Astrocyte (in vitro differentiated cells and primary cell): ENCODE measurements around the gene VPS37C. TPM values are rescaled to one million over a fixed set of nuclear protein-coding genes. Genes with fewer than 3 reads are reported as not detected.

ENCODE experiments used
- DNase-seq: peaks from one replicate; pipeline ENCODE4 v3.0.0-alpha.2; 2010; ENCODE audit warnings: low read depth
- FAIRE-seq: peaks from 2 replicates; lab custom pipeline; 2011; peaks lifted over from hg19 to GRCh38; lab: Jason Lieb, UNC
- H2AFZ ChIP-seq: 2 replicates; pipeline ENCODE4 v1.6.0; 2012; ENCODE audit warnings: low read depth, low read length, inconsistent platforms
- H3K27ac ChIP-seq: 2 replicates; pipeline ENCODE4 v1.5.1; 2011; ENCODE audit warnings: low read depth, low read length, inconsistent platforms
- H3K27me3 ChIP-seq: 2 replicates; pipeline ENCODE4 v1.6.0; 2011; ENCODE audit warnings: low read length, inconsistent platforms; ENCODE audit not compliant: insufficient read depth
- H3K36me3 ChIP-seq: 2 replicates; pipeline ENCODE4 v1.5.1; 2011; ENCODE audit warnings: low read length, inconsistent platforms; ENCODE audit not compliant: insufficient read depth
- H3K4me1 ChIP-seq: 2 replicates; pipeline ENCODE4 v1.5.1; 2011; ENCODE audit warnings: low read length, inconsistent platforms; ENCODE audit not compliant: insufficient read depth
- H3K4me2 ChIP-seq: 2 replicates; pipeline ENCODE4 v1.6.0; 2012; ENCODE audit warnings: low read length, inconsistent platforms
- H3K4me3 ChIP-seq: 2 replicates; pipeline ENCODE4 v1.5.1; 2011; ENCODE audit warnings: low read depth, mild to moderate bottlenecking, low read length, inconsistent platforms; ENCODE audit not compliant: insufficient read depth
- H3K79me2 ChIP-seq: 2 replicates; pipeline ENCODE4 v1.6.0; 2012; ENCODE audit warnings: mild to moderate bottlenecking, low read length, inconsistent platforms; ENCODE audit not compliant: insufficient read depth
- H3K9ac ChIP-seq: 2 replicates; pipeline ENCODE4 v1.6.0; 2012; ENCODE audit warnings: mild to moderate bottlenecking, low read length, inconsistent platforms
- H3K9me3 ChIP-seq: 2 replicates; pipeline ENCODE4 v1.5.1; 2012; ENCODE audit warnings: low read depth, mild to moderate bottlenecking, low read length, inconsistent platforms; ENCODE audit not compliant: insufficient read depth
- H4K20me1 ChIP-seq: 2 replicates; pipeline ENCODE4 v1.6.0; 2012; ENCODE audit warnings: low read length, inconsistent platforms; ENCODE audit not compliant: insufficient read depth
- H3K27ac Mint-ChIP-seq: one replicate; pipeline ENCODE4 v1.8.0; 2021; ENCODE audit warnings: mild to moderate bottlenecking, mixed read lengths; ENCODE audit not compliant: unreplicated experiment
- H3K27me3 Mint-ChIP-seq: one replicate; pipeline ENCODE4 v1.8.0; 2021; ENCODE audit warnings: low read depth, mixed read lengths; ENCODE audit not compliant: unreplicated experiment
- H3K36me3 Mint-ChIP-seq: one replicate; pipeline ENCODE4 v1.8.0; 2021; ENCODE audit warnings: low read depth, mixed read lengths; ENCODE audit not compliant: unreplicated experiment
- H3K4me1 Mint-ChIP-seq: one replicate; pipeline ENCODE4 v1.8.0; 2021; ENCODE audit warnings: low read depth, mixed read lengths; ENCODE audit not compliant: unreplicated experiment
- H3K4me3 Mint-ChIP-seq: one replicate; pipeline ENCODE4 v1.8.0; 2021; ENCODE audit warnings: mild to moderate bottlenecking, moderate library complexity, mixed read lengths; ENCODE audit not compliant: unreplicated experiment
- H3K9me3 Mint-ChIP-seq: one replicate; pipeline ENCODE4 v1.8.0; 2021; ENCODE audit warnings: mild to moderate bottlenecking, mixed read lengths; ENCODE audit not compliant: unreplicated experiment
- EZH2 ChIP-seq: IDR thresholded peaks from 2 replicates; pipeline ENCODE4 v1.6.1; 2012; ENCODE audit warnings: mild to moderate bottlenecking, low read length, inconsistent platforms; ENCODE audit not compliant: insufficient read depth
- total RNA-seq: library from RNA; stranded (reverse); gene quantifications from 2 replicates; pipeline ENCODE4 v1.2.1, GENCODE V29; 2021
- TF ChIP-seq, protein P1 (sequence below): IDR thresholded peaks from 2 replicates; pipeline ENCODE4 v1.5.1; 2011; ENCODE audit warnings: low read depth, mild to moderate bottlenecking, inconsistent platforms, low read length, moderate library complexity; ENCODE audit not compliant: insufficient read depth

Gene VPS37C
- total RNA-seq, 1 donor from 2014 or later, result 18.1 TPM

DNA sequence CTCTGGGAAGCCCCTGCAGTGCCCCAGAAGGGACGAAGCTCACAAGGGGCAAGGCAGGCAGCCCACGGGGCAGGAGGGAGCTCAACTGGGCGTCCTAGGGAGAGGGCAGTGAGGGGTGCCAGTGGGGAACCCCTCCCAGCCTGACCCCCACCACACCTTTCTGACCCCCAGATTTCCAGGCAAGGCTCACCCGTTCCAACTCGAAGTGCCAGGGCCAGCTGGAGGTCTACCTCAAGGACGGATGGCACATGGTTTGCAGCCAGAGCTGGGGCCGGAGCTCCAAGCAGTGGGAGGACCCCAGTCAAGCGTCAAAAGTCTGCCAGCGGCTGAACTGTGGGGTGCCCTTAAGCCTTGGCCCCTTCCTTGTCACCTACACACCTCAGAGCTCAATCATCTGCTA, 43.2 kb downstream of the VPS37C start:
- H3K9ac ChIP-seq, result no peak overlapping the region
- no peaks in the 10 kb centered on the region for H4K20me1 ChIP-seq
- TF ChIP-seq, protein P1, sequence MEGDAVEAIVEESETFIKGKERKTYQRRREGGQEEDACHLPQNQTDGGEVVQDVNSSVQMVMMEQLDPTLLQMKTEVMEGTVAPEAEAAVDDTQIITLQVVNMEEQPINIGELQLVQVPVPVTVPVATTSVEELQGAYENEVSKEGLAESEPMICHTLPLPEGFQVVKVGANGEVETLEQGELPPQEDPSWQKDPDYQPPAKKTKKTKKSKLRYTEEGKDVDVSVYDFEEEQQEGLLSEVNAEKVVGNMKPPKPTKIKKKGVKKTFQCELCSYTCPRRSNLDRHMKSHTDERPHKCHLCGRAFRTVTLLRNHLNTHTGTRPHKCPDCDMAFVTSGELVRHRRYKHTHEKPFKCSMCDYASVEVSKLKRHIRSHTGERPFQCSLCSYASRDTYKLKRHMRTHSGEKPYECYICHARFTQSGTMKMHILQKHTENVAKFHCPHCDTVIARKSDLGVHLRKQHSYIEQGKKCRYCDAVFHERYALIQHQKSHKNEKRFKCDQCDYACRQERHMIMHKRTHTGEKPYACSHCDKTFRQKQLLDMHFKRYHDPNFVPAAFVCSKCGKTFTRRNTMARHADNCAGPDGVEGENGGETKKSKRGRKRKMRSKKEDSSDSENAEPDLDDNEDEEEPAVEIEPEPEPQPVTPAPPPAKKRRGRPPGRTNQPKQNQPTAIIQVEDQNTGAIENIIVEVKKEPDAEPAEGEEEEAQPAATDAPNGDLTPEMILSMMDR, result no peak
- no peak for TF ChIP-seq EZH2
- H3K27me3 ChIP-seq, result peaks cover 4% of the 10 kb centered on the region
- no peak for FAIRE-seq
- Mint-ChIP-seq H3K4me1 (no peaks in the 10 kb centered on the region), H3K27ac (no peak overlapping the region), H3K4me3 (no peak overlapping the region), H3K27me3 (peaks cover 22% of the 10 kb centered on the region), H3K36me3 (no peaks in the 10 kb centered on the region), H3K9me3 (peaks cover 2% of the 10 kb centered on the region)
- H3K4me1 ChIP-seq, result no peaks in the 10 kb centered on the region
- H3K4me2 ChIP-seq, result no peak overlapping the region
- H3K36me3 ChIP-seq, result no peaks in the 10 kb centered on the region
- H3K4me3 ChIP-seq, result no peak overlapping the region
- no peak overlapping the region for H3K27ac ChIP-seq
- no peaks in the 10 kb centered on the region for H3K9me3 ChIP-seq
- H2AFZ ChIP-seq, result no peak overlapping the region
- H3K79me2 ChIP-seq, result no peaks in the 10 kb centered on the region
- no peak for DNase-seq

DNA sequence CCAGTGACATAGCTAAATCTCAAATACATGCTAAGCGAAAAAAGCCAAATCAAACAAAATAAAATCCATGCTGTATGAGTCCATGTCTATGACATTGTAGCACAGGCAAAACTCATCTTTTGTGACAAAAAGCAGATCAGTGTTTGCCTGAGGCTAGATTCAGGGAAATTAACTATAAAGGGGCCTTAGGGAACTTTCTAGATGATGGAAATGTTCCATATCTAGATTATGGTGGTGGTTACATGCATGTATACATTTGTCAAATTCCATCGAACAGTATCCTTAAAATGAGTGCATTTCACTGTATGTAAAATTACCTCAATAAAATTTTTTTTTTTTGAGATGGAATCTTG, 44.1 kb downstream of the VPS37C start:
- H3K4me2 ChIP-seq, result no peak overlapping the region
- no peak overlapping the region for H3K27ac ChIP-seq

More for the DNA sequence above, 44.1 kb downstream of the VPS37C start:
- Histone ChIP-seq H3K4me3 (no peak overlapping the region), H3K9me3 (no peaks in the 10 kb centered on the region), H2AFZ (no peak overlapping the region), H3K79me2 (no peaks in the 10 kb centered on the region), H4K20me1 (no peaks in the 10 kb centered on the region), H3K36me3 (no peaks in the 10 kb centered on the region), H3K27me3 (peaks cover 4% of the 10 kb centered on the region), H3K9ac (no peak overlapping the region), H3K4me1 (no peaks in the 10 kb centered on the region)
- H3K4me1 Mint-ChIP-seq, result no peaks in the 10 kb centered on the region
- peaks cover 2% of the 10 kb centered on the region for H3K9me3 Mint-ChIP-seq
- H3K4me3 Mint-ChIP-seq, result no peak overlapping the region
- H3K27me3 Mint-ChIP-seq, result peaks cover 20% of the 10 kb centered on the region
- no peak overlapping the region for H3K27ac Mint-ChIP-seq
- TF ChIP-seq, protein P1, result no peak
- no peak for TF ChIP-seq EZH2
- no peak for DNase-seq
- peaks cover under 1% of the 10 kb centered on the region for H3K36me3 Mint-ChIP-seq
- FAIRE-seq, result no peak
